ENCODE measurements around the gene SLC38A1.
A peak's percentile ranks its signal among the peaks of the same experiment; 100 is the strongest.

The SLC38A1 gene

DNA sequence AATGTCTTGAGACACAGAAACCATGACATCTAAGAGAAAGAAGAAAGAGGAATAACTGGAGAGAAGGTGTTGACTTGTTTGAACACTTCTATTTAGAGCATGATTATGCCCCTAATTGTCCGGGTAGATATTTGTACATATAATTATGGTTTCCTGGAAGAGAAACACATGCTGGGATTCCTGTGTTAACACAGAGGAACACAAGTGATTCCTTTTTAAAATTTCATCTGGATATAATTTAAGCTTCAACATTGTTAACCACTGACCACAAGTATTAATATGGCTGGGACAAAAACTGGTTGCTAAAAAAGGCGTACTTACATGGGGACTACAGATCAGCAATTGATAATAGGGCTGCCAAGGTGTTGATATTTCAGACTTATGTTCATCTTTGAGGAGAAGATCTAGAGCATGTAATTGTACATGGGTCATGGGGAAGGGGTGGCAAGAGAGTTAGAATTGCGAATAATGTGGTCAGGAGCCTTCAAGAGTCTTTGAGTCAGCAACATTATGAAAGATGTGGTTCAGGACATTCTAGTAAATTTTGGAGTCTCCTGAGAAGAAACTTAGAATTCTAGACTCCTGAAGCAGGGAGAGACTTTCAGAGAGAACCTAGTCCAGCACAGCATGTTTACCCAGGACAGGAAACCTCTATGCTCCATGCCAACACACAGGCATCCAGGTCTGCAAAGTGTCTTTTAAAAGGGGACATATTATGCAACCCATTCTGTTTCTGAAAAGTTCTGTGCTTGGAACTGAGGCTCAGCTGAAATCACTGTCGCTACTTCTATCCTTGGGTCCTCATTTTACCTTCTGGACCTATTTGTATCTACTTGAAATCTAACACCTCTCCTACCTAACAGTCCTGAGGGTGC lies 56.5 kb downstream of the SLC38A1 start:
- ATAC-seq (ENCODE audit: insufficient read depth, low read depth), result no peak
- no peak overlapping the region for H2AFZ ChIP-seq (ENCODE audit: low read depth, low read length)
- no peaks in the 10 kb centered on the region for H3K79me2 ChIP-seq (ENCODE audit: insufficient read depth, low read length)
- H3K27ac ChIP-seq (ENCODE audit: low read length), result no peak overlapping the region
- TF ChIP-seq, protein P1, sequence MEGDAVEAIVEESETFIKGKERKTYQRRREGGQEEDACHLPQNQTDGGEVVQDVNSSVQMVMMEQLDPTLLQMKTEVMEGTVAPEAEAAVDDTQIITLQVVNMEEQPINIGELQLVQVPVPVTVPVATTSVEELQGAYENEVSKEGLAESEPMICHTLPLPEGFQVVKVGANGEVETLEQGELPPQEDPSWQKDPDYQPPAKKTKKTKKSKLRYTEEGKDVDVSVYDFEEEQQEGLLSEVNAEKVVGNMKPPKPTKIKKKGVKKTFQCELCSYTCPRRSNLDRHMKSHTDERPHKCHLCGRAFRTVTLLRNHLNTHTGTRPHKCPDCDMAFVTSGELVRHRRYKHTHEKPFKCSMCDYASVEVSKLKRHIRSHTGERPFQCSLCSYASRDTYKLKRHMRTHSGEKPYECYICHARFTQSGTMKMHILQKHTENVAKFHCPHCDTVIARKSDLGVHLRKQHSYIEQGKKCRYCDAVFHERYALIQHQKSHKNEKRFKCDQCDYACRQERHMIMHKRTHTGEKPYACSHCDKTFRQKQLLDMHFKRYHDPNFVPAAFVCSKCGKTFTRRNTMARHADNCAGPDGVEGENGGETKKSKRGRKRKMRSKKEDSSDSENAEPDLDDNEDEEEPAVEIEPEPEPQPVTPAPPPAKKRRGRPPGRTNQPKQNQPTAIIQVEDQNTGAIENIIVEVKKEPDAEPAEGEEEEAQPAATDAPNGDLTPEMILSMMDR (IDR thresholded peaks at IDR 0.05; ENCODE audit: borderline replicate concordance, extremely low read depth, low read length, poor library complexity, severe bottlenecking), result no peak
- TF ChIP-seq EZH2 (IDR thresholded peaks at IDR 0.05; ENCODE audit: borderline replicate concordance, low read depth, low read length, severe bottlenecking), result no peak
- peaks cover 5% of the 10 kb centered on the region; the same call in 1 of the 2 replicates for H4K20me1 ChIP-seq (ENCODE audit: insufficient read depth, low read length)
- H3K4me1 ChIP-seq (ENCODE audit: insufficient read depth, low read length), result peaks cover 39% of the 10 kb centered on the region
- no peak overlapping the region for H3K4me2 ChIP-seq (ENCODE audit: insufficient read depth, low read length)
- no peak overlapping the region for H3K9ac ChIP-seq (ENCODE audit: low read depth, low read length)
- DNase-seq, result no peak
- H3K9me3 ChIP-seq (ENCODE audit: insufficient read depth, low read length, severe bottlenecking), result no peaks in the 10 kb centered on the region
- no peaks in the 10 kb centered on the region for H3K36me3 ChIP-seq (ENCODE audit: insufficient read depth, low read length)
- no peaks in the 10 kb centered on the region for H3K27me3 ChIP-seq (ENCODE audit: insufficient read depth, low read length, poor library complexity)
- H3K4me3 ChIP-seq (ENCODE audit: low read depth in 1 of 2, low read length in 2 of 2), result no peak overlapping the region

DNA sequence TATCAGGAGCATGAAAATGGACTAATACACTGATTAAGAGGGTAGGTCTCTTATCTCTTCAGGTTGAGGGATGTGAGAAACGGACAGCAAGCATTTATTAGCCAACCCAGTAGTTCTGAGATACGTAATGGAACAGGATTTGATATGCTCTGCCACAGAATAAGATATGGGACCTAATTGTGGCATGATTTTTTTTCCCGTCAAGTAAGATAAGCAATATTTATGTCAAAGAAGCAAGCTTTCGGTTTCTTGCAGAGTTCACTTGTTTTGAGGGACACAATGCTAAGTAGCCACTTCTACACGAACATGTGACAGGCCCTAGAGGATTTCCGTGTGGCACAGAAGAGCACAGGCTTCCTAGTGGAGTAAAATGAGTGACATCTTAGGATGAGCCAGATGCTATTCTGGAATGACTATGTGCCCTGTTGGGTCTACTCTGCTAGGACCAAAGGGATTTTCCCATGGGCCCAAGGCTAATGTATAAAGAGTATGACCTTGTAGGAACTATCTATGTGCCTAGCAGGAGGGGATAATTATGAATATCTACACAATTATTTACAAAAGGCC lies 57.9 kb downstream of the SLC38A1 start:
- Histone ChIP-seq H3K36me3 (ENCODE audit: insufficient read depth, low read length) (no peaks in the 10 kb centered on the region), H3K4me2 (ENCODE audit: insufficient read depth, low read length) (no peak overlapping the region), H3K27ac (ENCODE audit: low read length) (no peak overlapping the region), H3K9ac (ENCODE audit: low read depth, low read length) (no peak overlapping the region), H3K4me1 (ENCODE audit: insufficient read depth, low read length) (peaks cover 25% of the 10 kb centered on the region), H4K20me1 (ENCODE audit: insufficient read depth, low read length) (peaks cover under 1% of the 10 kb centered on the region; the same call in 1 of the 2 replicates), H3K27me3 (ENCODE audit: insufficient read depth, low read length, poor library complexity) (no peaks in the 10 kb centered on the region), H3K9me3 (ENCODE audit: insufficient read depth, low read length, severe bottlenecking) (no peaks in the 10 kb centered on the region), H3K79me2 (ENCODE audit: insufficient read depth, low read length) (no peaks in the 10 kb centered on the region), H2AFZ (ENCODE audit: low read depth, low read length) (no peak overlapping the region), H3K4me3 (ENCODE audit: low read depth in 1 of 2, low read length in 2 of 2) (no peak overlapping the region)
- TF ChIP-seq, protein P1 (IDR thresholded peaks at IDR 0.05; ENCODE audit: borderline replicate concordance, extremely low read depth, low read length, poor library complexity, severe bottlenecking), result no peak
- TF ChIP-seq EZH2 (IDR thresholded peaks at IDR 0.05; ENCODE audit: borderline replicate concordance, low read depth, low read length, severe bottlenecking), result no peak
- ATAC-seq (ENCODE audit: insufficient read depth, low read depth) (no peak), DNase-seq (no peak)

DNA sequence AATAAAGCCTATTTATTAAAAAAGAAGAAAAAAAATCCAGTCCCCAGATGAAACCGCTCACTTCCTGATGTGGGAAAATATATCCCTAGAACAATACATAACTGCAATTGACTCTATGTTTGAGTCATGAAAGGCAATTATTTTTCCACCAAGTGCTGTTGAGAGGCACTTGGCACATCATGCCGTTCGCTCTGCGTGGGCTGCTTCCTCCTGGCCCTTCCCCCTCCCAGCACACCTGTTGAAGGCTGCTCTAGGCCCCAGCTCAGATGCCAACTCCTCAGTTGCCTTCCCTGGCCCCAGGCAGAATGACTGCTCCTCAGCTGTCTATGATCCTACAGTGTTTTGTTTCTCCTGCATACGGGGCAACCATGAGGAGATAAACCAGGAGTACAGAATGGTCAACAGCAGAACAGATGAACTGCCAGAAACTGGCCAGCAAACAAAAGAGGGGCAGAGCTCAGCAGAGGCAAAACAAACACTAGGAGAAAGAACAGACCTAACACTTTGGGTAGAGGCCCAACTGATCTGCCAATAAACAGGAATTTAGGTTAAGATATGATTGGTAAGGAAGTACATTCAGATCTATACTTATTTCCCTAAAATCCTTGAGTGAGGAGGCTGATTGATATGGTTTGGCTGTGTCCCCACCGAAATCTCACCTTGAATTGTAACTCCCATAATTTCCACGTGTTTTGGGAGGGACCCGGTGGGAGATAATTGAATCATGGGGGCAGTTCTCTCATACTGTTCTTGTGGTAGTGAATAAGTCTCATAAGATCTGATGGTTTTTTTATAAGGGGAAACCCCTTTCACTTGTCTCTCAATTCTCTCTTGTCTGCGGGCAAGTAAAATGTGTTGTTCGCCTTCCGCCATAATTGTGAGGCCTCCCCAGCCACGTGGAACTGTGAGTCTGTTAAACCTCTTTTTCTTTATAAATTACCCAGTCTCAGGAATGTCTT lies 58.6 kb downstream of the SLC38A1 start:
- H3K36me3 ChIP-seq (ENCODE audit: insufficient read depth, low read length), result no peaks in the 10 kb centered on the region

More for the DNA sequence above, 58.6 kb downstream of the SLC38A1 start:
- TF ChIP-seq, protein P1 (IDR thresholded peaks at IDR 0.05; ENCODE audit: borderline replicate concordance, extremely low read depth, low read length, poor library complexity, severe bottlenecking), result no peak
- no peak for TF ChIP-seq EZH2 (IDR thresholded peaks at IDR 0.05; ENCODE audit: borderline replicate concordance, low read depth, low read length, severe bottlenecking)
- H3K27me3 ChIP-seq (ENCODE audit: insufficient read depth, low read length, poor library complexity), result no peaks in the 10 kb centered on the region
- no peak overlapping the region for H2AFZ ChIP-seq (ENCODE audit: low read depth, low read length)
- H4K20me1 ChIP-seq (ENCODE audit: insufficient read depth, low read length), result no peaks in the 10 kb centered on the region; the same call in 1 of the 2 replicates
- no peak overlapping the region for H3K9ac ChIP-seq (ENCODE audit: low read depth, low read length)
- H3K4me1 ChIP-seq (ENCODE audit: insufficient read depth, low read length), result peaks cover 17% of the 10 kb centered on the region
- H3K79me2 ChIP-seq (ENCODE audit: insufficient read depth, low read length), result no peaks in the 10 kb centered on the region
- peak; percentile 54 for DNase-seq
- peak; percentile 82 for ATAC-seq (ENCODE audit: insufficient read depth, low read depth)
- H3K4me3 ChIP-seq (ENCODE audit: low read depth in 1 of 2, low read length in 2 of 2), result no peak overlapping the region
- peak overlapping the region; percentile 30; the same call in 1 of the 2 replicates for H3K27ac ChIP-seq (ENCODE audit: low read length)
- H3K4me2 ChIP-seq (ENCODE audit: insufficient read depth, low read length), result no peak overlapping the region
- H3K9me3 ChIP-seq (ENCODE audit: insufficient read depth, low read length, severe bottlenecking), result no peaks in the 10 kb centered on the region
